CD4-positive, alpha-beta T cell treated with Interleukin-17A for 4 hours (primary cell): Measurements from ENCODE around the gene ACOT7.

Experiments used
- DNase-seq: peaks from one replicate; pipeline ENCODE4 v3.0.0-alpha.2; 2020; ENCODE audit warnings: mixed read lengths

The ACOT7 gene

DNA sequence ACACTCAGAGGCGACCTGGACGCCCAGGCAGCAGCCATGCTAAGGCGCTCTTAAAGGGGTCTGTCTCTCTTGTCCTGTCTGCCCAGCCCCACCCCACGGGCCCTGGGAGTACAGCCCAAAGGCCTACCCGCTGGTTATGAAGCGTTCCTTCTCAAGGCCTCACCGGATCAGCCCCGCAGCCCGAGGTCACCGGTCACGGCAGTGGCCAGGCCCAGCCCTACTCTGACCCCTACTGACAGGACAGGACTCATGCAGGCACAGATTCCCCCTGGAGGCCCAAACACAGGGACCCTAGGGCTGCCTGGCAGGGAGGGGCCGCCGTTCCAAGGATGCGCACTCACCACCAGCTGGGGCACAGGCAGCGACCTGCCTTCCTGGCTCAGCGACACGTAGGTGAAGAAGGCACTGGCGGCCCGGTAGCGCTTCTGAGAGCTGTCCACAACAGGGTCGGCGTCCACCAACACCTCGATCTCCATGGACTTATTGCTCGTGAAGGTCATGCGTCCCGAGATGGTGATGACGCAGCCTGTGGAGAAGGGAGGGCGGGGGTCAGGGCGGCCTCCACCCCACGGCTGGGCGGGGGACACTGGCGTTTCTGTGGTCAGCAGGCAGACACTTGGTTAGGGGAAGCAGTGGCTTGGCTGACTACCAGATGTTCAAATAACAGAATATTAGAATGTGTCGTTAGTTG, 112.7 kb downstream of the ACOT7 start:
- no peak for DNase-seq

DNA sequence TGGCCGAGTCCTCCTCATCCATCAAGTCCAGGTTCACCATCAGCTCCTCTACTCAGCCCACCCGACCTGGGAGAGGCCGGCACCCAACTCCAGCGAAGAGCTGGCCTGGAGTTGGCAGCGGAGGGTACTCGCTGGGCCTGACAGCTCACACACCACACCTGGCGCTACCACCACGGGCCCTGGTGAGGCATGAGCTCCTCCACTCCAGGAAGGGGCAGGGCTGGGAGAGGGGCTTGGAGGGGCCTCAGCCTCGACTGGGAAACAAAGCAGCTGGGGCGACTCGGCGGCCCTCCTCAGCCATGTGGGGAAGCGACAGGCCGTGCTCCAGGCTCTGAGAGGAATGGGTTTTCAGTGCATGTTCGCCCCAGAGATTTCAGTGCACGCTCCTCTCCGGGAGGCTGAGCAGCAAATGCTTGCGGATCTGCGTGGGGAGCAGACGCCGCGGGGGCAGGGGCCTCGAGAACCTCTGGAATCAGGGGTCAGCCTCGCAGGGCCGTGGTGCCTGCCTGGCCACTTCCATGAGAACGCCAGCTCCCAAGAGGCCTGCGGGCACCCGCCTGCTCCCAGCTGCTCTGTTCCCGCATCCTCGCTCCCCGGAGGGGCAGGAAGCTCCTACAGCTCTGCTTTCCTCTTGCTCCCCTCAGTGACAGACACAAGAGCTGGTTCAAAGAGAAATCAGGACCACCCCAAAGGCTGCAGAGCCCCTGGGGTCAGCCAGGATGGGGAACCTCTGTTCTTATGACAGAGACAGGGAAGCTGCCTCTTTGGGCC, 113.8 kb downstream of the ACOT7 start:
- DNase-seq: no peak

DNA sequence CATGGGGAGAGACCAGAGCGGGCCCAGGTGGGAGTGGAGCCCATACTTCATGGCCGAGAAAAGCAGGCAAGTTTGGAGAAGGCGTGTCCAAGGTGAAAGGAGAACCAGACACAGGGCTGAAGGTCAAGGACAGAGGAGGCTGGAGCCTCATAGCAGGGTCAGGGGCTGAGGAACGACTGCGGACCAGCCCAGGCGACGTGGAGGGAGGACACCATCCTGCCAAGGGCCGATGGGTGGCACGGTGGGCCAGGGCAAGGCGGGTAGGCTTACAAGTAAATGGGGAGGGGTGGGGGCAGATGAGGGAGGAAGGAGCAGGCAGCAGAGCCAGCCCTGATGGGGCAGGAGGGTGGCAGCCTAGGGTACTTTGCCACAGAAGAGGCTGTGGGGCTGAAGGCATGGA, 114.5 kb downstream of the ACOT7 start:
- no peak for DNase-seq

DNA sequence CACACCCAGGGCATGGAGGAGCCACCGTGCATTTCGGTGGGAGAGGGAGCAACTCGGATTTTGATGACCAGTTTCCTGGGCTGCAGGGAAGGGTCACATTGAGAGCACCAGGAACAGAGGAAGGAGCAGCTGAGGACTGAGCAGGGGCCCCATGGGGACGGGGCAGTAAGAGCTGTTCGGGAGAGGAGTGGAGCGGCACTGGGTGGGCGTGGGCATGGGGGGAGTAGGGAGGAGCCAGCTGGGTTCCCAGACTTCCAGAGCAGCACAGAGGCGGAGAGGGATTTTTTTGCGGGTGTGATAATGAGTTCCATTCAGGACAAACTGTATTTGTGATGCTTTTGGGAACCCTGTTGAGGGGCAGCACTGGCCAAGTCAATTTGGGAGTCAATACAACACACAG, 115.3 kb downstream of the ACOT7 start:
- no peak for DNase-seq

DNA sequence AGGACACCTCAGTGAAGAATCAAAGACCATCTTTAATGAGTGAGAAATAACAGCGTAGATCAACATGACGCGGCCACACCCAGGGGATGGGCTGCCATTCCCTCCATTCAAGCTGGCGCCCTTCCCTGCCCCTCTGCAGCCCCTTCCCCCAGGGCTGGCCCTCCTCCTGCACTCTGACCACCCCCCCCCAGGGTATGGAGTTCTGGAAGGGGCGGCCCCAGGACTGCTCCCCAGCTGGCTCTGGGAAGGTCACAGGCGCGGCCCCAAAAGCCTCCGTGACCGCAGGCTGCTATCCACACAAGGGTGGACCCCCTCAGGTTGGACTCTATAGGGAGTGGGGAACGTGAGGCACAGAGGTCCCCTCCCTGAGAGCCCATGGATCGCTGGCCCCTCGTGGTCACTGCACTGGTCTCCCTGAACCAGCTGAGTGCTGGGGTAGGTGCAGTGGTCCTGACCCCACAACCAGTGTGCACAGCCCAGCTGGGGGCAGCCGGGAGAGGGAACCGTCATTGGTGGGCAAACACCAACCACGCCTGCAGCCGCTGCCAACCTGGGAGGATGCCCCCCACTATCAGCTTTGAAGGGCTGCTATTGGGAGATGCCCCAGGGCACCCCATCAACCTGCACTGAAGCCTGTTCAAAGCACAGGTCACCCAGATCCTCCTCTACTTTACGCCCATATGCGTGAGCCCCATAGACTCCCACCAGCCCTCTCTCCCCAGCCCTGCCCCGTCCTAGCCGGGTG, 116.6 kb downstream of the ACOT7 start:
- no peak for DNase-seq

DNA sequence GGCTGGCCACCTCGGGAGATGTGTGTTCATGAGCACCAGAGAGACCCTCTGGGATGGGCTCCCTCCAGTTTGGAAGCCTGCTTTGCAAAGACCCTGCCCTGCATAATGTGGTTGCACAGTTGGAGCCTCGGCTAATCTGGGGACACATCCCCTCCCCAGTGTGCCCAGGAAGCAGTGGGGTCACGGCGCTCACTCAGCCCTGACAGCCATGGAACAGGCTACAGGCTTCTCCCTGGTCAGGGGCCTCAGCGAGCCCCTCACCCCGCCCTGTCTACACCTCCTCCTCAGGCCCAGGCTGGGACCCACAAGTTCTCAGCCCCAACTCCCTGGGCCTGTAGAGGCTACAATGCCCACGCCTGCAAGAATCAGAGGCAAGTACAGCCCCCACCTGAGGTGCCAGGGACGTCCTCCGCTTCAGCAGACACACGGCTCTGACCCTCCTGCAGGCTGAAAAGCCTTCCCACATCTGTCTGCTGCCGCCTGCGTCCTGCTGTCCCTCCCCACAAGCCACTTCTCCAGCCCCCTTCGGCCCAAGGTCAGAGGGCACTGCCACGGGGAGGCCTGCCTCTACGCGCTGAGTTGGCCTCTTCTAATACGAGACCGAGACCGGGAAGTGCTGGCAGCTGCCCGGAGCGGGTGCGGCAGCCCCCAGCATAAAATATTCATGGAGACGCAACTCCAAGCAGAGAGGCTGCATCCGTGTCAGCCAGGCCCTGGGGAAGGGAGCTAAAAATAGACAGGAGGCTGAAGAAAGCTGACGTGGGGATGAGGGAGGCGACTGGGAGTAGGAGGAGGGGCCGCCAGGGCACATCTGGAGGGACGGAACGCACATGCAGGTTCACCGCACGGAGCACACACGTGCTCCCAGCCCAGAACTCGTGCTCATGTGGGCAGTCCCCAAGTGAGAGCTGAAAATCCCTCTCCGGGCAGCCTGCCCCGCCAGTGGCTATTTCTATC, 117.5 kb downstream of the ACOT7 start:
- no peak for DNase-seq

DNA sequence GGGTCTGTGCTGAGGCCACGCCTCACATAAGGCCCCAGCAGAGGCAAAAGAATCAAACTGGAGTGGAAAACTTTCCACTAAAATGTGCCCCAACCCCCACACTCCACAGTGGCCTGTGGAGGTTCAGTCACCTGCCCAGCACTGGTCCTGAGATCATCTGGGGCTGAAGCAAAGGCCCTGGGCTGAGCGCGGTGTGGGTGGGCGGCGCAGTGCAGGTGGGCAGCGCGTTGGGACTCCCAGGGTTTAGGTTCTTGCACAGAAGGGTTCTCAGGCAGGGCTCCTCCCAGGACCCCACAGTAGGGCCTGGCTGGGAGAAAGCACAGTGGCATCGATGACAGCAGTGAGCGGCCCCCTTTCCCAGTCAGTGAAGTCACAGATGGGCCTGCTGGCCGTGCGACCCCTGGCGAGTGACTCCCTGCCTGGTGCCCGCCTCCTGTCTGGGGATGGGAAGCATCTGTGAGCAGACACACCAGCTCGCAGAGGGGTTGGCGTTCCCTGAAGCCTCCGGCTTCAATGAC, 118.9 kb downstream of the ACOT7 start:
- DNase-seq: no peak

DNA sequence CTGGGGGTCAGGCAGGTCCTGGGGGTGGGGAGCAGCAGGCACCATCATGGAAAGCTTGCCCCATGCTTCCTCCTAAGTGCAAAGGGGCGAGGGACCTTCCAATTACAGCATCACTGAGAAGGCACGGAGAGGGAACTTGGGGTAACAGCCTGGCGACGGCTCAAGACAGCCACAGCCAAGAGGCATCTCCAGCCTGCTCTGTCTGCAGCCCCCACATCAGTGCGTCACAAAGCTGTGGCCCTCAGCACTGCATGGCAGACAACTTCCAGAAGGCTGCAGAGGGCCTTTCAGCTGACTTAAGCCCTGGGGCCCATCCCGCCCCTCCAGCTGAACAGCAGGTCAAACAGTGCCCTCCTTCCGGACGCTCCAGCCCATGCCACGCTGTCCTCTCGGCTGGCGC, 119.5 kb downstream of the ACOT7 start:
- no peak for DNase-seq

DNA sequence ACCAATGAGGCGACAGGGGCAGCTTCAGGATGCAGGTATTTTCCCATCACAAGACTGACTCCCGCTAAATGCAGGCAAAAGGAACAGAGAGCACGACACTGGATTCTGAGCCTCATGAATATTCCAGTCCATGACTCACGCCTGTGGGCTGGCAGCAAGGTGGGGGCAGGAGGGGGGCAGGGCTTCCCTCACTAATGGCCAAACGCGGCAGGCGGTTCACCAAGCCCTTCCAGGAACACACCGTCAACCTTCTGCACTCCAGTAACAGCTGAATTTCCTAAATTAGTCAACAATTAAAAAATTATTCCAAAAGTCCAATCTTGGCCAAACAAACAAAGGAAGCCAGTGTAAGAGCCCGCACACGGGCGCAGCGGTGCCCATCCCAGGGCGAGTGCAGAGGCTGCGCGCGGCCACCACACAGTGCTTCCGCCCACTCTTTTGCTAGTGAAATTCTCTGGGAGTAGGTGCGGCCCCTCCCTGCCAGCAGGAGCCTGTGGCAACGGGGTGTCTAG, 120.1 kb downstream of the ACOT7 start:
- DNase-seq: no peak

DNA sequence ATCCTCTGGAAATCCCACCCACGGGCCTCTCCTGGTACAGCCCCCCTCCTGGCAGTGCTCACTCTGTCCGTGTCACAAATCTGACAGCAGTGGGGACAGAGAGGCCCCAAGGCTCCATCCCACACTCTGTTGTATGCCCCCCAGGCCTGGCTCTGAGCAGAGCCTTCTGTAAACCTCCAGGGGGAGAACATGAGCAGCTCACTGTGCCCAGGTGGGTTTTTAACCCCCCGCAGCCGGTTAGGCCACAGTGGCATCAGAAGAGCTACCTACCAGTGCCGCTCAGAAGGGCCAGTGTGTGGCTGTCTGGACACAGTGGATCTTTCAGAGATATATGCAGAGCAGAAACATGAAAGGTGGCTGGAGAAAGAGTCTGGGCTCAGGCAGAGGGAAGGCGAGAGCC, 120.7 kb downstream of the ACOT7 start:
- DNase-seq: no peak

DNA sequence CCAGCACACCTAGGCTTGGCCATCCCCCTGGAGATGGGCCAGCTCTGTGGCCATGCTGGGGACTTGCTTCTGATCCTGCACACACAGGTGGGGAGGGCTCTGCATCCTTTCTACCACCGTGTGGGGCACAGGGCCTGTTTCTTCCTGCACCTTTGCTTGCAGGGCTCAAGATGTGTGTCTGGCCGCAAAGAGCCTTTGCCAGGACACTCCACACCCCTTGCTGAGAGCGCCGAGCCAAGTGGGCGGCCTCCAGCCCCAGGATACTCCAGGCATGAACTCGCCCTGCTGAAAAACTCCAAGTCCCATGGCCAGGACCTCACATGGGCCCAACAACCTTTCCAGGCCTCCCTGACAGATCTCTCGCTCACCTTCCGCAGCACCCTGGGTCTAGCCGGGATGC, 121.1 kb downstream of the ACOT7 start:
- no peak for DNase-seq

DNA sequence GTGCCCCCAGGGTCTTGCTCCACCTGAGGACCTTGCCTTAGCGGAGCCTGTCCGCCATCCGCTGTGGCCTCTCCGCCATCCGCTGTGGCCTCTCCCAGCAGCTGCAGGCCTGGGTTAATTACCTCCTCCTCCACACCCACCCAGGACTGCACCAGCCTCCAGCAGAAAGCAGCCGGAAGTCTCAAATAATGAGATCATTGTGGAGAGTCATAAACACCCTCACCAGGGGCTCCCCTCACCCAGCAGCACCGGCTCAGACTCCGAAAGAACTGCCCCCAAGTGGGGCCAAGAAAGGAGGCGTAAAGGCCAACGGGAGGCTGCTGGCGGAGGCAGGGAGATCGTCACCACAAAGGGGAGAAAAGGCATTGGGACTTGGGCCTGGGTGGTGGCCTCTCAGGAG, 122.0 kb downstream of the ACOT7 start:
- no peak for DNase-seq

DNA sequence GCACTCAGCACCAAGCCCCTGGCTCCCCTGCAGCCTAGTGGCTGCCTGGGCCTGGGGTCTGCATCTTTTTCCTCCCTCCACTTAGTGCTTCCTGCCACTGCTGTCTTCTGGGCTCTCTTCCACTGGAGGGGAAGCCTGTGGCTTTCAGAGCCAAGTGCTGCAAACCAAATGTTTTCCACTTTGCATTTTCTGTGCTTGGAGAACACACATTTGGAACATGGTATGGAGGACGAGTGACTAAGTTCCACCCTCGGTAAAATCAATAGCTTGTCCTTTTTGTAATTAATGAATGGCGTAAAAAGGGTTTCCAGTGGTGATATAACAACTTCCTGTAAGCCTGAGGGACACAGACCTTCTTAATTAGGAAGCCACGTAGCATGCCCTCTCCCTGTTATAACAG, 122.6 kb downstream of the ACOT7 start:
- no peak for DNase-seq

DNA sequence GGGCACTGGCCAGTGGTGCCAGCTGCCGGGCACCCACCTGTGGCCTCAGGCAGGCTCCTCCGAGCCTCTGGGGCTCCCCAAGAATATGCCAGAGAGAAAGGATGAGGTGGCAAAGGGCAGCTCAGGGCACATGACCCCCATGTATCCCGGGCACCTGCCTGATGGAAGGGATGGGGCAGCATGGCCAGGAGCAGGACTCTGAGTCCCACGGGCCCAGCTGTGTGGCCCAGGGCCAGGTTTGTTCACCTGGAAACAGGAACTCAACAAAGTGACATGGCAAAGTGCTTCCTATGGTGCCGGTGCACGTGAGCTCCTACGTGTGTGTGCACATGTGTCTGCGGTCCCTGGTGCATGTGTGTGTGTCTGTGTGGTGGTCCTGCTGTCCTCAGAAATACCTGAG, 123.2 kb downstream of the ACOT7 start:
- no peak for DNase-seq

DNA sequence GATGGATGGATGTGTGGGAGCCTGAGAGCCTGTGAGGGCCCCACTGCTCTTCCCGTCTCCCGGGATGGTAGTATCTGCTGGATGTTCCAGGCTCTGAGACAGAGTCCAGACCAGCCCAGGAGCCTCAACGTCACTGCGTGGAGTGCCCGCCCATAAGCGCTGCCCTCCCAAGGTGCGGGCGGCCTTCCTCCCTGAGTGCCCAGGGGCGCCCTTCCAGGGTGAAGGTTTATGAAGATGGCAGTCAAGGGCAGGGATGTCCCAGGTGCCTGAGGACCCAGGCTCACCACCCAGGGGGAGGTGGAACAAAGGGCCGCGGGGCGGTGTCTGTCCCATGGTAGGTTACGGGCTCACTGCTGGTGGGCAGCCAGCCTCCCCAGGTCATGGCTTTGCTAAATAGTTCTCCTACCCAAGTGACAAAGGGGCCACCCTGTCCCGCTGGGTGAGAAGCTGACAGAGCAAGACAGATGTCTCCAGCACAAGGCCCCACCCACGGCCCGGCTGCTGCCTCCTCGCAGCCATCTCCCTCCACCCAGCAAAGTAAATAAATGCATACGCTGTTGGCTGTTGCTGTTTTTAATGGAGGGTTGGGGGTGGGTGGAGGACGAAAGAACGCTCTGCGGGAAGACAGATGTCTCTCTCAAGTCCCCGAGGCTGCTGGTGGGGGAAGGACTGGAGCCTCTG, 123.7 kb downstream of the ACOT7 start:
- DNase-seq: no peak

DNA sequence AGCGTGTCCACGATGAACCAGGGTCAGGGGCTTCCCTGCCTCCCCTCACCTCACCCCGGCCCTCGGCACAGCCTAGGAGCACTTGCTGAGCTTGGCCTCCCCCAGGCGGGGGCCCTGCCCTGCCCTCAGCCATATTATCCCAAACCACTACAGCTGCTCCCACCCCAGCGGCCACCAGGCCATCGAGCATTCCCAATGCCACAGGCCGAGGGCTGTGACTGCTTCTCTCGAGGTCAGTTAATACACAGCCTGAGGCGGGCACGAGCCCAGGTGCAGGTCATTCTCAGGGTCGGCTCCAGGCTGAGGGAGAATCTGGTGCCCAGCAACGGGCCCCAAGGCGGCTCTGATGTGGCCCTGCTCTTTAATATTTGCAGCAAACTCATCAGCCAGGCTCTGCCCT, 124.3 kb downstream of the ACOT7 start:
- no peak for DNase-seq

DNA sequence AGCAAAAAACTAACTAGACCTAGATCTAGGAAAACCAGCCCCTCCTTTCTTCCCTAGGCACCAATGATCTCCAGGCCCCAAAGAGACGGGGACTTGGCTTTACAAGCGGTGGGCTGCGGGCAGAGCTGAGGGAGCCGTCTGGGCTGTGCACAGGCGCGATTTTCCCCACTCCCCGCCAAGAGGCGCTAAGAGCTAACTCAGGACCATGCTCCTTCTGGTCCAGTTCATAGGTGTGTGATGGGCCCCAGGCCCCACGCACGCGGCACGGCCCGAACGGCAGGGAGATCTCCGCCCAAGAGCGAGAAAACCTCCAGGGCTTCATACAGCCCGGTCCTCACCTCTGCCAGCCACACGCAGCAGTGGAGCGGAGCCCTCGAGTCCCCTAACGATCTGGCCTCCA, 125.2 kb downstream of the ACOT7 start:
- DNase-seq: no peak

DNA sequence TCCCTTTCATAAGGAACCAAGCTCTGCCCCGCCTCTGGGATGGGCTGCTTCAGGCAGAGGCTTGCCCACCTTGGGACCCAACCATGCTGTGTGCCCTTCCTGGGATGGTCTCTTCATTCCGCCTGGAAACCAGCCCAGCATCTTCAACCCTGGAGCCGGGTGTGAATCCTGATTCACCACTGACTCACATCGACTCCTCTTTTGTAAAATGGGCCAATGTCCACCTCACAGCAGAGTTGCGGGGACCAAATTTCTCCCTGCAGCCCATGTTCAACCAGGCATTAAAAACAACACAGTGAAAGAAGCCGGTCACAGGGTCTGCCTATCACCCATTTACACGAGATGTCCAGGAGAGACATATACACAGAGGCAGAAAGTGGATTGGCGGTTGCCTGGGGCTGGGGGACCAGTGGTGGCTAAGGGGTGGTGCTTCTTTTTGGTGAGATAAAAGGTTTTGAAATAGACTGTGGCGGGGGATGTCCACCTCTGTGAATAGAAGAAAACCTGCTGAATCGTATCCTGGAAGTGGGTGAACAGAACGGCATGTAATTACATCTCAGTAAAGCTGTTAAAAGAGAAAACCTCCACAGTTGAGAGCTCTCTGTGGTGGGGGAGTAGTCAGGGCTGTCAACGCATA, 125.8 kb downstream of the ACOT7 start:
- no peak for DNase-seq

DNA sequence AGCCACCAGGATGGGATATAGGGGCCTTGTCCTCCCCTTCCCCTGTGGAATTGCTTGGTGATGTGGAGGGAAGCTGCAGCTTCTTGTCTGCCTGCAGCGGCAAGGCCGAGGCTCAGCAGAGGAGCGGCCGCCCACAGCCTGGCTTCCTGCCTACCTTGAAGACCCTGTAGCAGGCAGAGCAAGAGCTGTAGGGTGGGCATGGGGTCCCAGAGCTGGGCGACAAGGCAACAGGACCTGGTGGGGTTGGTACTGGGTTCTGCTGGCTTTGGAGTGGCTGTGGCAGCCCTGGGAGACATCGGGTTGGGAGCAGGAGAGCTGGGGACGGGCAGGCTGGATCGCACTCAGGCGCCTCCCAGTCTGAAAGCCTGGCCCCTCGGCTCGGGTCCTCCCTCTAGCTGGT, 126.9 kb downstream of the ACOT7 start:
- no peak for DNase-seq

DNA sequence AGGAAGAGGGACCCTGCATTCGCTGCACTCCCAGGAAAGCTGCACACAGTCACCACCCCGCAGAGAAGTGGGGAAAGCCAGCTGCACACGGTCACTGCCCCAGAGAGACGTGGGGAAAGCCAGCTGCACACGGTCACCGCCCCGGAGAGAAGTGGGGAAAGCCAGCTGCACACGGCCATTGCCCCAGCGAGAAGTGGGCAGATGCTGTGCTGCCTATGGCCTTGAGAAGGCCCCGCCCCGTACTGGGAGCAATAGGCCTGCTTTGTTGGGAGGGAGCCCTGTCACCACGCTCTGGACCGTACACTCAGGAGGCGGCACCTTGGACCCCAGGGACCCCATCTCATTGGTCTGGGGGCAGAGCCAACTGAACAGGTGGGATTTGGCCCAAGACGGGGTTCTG, 128.4 kb downstream of the ACOT7 start:
- DNase-seq: no peak

DNA sequence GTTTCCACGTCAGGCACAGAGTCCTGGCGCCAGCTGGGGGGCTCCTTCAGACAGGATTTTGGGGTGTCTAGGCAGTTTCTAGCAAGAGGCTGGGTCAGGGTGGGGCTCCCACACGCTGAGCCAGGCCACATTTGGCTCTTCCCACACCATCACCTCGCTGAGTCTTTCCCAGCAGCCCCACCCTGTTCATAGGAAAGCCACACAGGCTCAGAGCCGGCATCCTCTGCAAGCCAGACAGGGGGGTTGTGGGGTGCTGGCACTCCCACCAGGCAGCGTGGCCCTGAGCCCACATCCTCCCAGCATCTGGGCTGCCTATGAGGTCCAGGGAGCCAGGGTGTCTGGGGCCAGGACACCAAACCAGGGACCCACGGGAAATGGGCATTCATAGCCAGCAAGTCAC, 129.9 kb downstream of the ACOT7 start:
- no peak for DNase-seq
